NCI-H345 treated with DMSO at 0.1 percent for 48 hours (cell line): ENCODE measurements around the gene PIK3CB.
"Not testable (repeated sequence)": the region's sequence is repeated elsewhere in the genome, so short reads cannot be mapped to it uniquely, and the experiment has no call there.

ENCODE experiments used
- DNase-seq: peaks from one replicate; lab custom pipeline; 2025; ENCODE audit not compliant: unreplicated experiment; lab: John Stamatoyannopoulos, UW

The PIK3CB gene

GRCh38 chr3:138768125-138768524 is 66.6 kb downstream of the PIK3CB start:
- DNase-seq, result no peak

- no peak for DNase-seq
These were observed 67.1 kb downstream of the PIK3CB start for GRCh38 chr3:138767498-138768104.

GRCh38 chr3:138761002-138761401 is 73.7 kb downstream of the PIK3CB start:
- DNase-seq, result no peak

- DNase-seq, result no peak
These were observed 86.5 kb downstream of the PIK3CB start for GRCh38 chr3:138748190-138748589.

GRCh38 chr3:138747225-138747624 is 87.5 kb downstream of the PIK3CB start:
- no peak for DNase-seq

GRCh38 chr3:138740072-138740471 is 94.7 kb downstream of the PIK3CB start:
- DNase-seq, result no peak

GRCh38 chr3:138732456-138732855 is 102.3 kb downstream of the PIK3CB start:
- DNase-seq, result no peak

GRCh38 chr3:138726946-138727730 is 107.6 kb downstream of the PIK3CB start:
- DNase-seq, result no peak

GRCh38 chr3:138726042-138726441 is 108.7 kb downstream of the PIK3CB start:
- not testable (repeated sequence) for DNase-seq

GRCh38 chr3:138725116-138725515 is 109.6 kb downstream of the PIK3CB start:
- DNase-seq, result no peak

GRCh38 chr3:138724443-138724842 is 110.3 kb downstream of the PIK3CB start:
- no peak for DNase-seq

GRCh38 chr3:138718849-138719248 is 115.9 kb downstream of the PIK3CB start:
- no peak for DNase-seq

GRCh38 chr3:138717348-138717747 is 117.4 kb downstream of the PIK3CB start:
- DNase-seq, result no peak

GRCh38 chr3:138712086-138712485 is 122.6 kb downstream of the PIK3CB start:
- no peak for DNase-seq

GRCh38 chr3:138705675-138706074 is 129.1 kb downstream of the PIK3CB start:
- DNase-seq, result no peak

GRCh38 chr3:138696666-138697370 is 137.9 kb downstream of the PIK3CB start:
- no peak for DNase-seq

GRCh38 chr3:138694287-138695007 is 140.3 kb downstream of the PIK3CB start:
- DNase-seq, result no peak

GRCh38 chr3:138692152-138692551 is 142.6 kb downstream of the PIK3CB start:
- no peak for DNase-seq

- DNase-seq, result no peak
These were observed 143.4 kb downstream of the PIK3CB start for GRCh38 chr3:138691351-138691750.

- DNase-seq, result no peak
These were observed 144.7 kb downstream of the PIK3CB start for GRCh38 chr3:138690036-138690435.

GRCh38 chr3:138688871-138689299 is 145.8 kb downstream of the PIK3CB start:
- no peak for DNase-seq
